Motor neuron (in vitro differentiated cells): ENCODE results near the gene LRTM2. TPM values are rescaled to one million over a fixed set of nuclear protein-coding genes. Genes with fewer than 3 reads are reported as not detected.

Source experiments
- ATAC-seq, 8 experiments: fragments of 200-7000 bp; cut with Tn5 transposase; replicated peaks in 6 of 8; 2 replicates each; pipeline ENCODE4 v1.8.0; 2021; ENCODE audit warnings: mild to moderate bottlenecking in 8 of 8, moderate library complexity in 8 of 8
- H3K27ac ChIP-seq, 2 donors: fragments of 250-450 bp; sonication (Bioruptor Pico); 2 replicates each; pipeline ENCODE4 v1.9.0; 2021; ENCODE audit warnings: antibody characterized with exemption in 2 of 2, mild to moderate bottlenecking in 2 of 2, moderate library complexity in 1 of 2
- H3K4me1 ChIP-seq, 2 donors: fragments of 250-450 bp; sonication (Bioruptor Pico); replicated peaks in 1 of 2; 2 replicates each; pipeline ENCODE4 v1.6.1; 2021; ENCODE audit warnings: antibody characterized with exemption in 2 of 2, mild to moderate bottlenecking in 2 of 2, moderate library complexity in 1 of 2
- H3K4me3 ChIP-seq, 5 donors: fragments of 250-450 bp; sonication (Bioruptor Pico); 2 replicates each; pipeline ENCODE4 v1.9.0; 2021; ENCODE audit warnings: antibody characterized with exemption in 5 of 5, mild to moderate bottlenecking in 5 of 5, moderate library complexity in 4 of 5
- WGBS, 10 experiments: fragments of 450-650 bp; shearing (Covaris generic); methylation state at CpG; one replicate each; pipeline ENCODE4 v1.0.0; 2022; 5-methylcytosine and 5-hydroxymethylcytosine counted together
- in situ Hi-C, 9 experiments: fragments of 400-800 bp; cut with MboI; loops; one replicate each; pipeline ENCODE4 v1.15.0; 2021; ENCODE audit warnings: low sequenced_read_pairs in 9 of 9, low pct_unique_long_range_greater_than_20kb in 2 of 9; ENCODE audit not compliant: unreplicated experiment in 9 of 9
- total RNA-seq, 8 experiments: library from RNA; unstranded; fragments of 300-600 nt; gene quantifications; 2 replicates each; pipeline versions ENCODE4 v1.2.3 to v1.2.4, GENCODE V29; 2022

The LRTM2 gene
- total RNA-seq, 8 experiments from 2014 or later = under 0.01 to 0.76 (median 0.25) TPM

GRCh38 chr12:1842183-1842904, 22.0 kb downstream of the LRTM2 start:
- Histone ChIP-seq H3K4me3 (no peak overlapping the region), H3K4me1 (peaks cover 14 to 29% of the 10 kb centered on the region in 2 donors), H3K27ac (no peak overlapping the region)
- in situ Hi-C loops = no loop called here
- ATAC-seq = no peak
- 40 to 100% (median 89%) methylated on average over 1 to 6 of the region's 18 CpGs; no CpG with 5 or more reads in 4 of the 10 experiments for WGBS, 10 experiments

DNA sequence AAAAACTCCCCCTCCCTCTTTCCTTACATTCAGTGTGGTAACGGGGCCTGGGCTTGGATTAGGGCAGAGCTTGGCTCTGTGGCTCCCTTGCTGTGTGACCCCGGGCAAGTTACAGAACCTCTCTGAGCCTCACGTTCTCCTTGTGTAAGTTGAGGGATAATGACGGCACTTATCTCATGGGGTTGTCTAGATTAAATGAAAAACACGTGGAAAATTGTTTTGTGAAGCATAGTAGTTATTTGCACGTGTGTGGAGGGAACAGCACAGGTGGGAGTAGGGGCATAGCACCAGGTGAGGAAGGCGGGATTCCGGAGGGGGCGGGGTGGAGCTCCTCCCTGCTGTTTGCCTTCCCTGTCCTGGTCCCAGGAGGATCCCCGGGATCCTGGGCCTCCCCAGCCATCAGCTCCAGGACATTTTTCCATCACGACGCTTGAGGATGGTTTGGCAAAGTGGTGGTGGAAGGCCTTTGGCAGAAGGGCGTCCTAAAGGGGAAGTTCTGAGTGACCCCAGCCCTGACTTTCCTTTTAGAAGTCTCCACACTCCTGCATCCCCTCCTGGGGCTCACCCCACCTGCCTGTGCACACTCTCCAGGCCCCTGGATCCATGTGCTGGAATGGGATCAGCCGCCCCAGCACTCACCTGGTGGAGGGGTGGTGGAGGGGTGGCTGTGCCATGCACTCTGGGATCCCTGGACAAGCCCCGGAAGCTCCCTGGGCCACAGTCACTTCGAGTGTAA, 22.7 kb downstream of the LRTM2 start:
- H3K4me1 ChIP-seq = peaks cover 10 to 24% of the 10 kb centered on the region in 2 donors
- in situ Hi-C loops = no loop called here
- H3K4me3 ChIP-seq = no peak overlapping the region
- WGBS, 10 experiments = 40 to 80% (median 67%) methylated on average over 1 to 6 of the region's 16 CpGs; no CpG with 5 or more reads in 4 of the 10 experiments
- no peak overlapping the region for H3K27ac ChIP-seq
- ATAC-seq = no peak

GRCh38 chr12:1843641-1844005, 23.3 kb downstream of the LRTM2 start:
- no peak for ATAC-seq
- H3K4me1 ChIP-seq = peaks cover 10 to 20% of the 10 kb centered on the region in 2 donors
- H3K4me3 ChIP-seq = no peak overlapping the region
- in situ Hi-C loops = no loop called here
- WGBS, 10 experiments = 40 to 83% (median 80%) methylated on average over 1 of the region's 3 CpGs; no CpG with 5 or more reads in 7 of the 10 experiments
- no peak overlapping the region for H3K27ac ChIP-seq

- in situ Hi-C loops = no loop called here
- Histone ChIP-seq H3K4me3 (no peak overlapping the region), H3K4me1 (peaks cover 8 to 20% of the 10 kb centered on the region in 2 donors), H3K27ac (no peak overlapping the region)
- WGBS, 10 experiments = 29 to 76% (median 50%) methylated on average over 1 to 8 of the region's 10 CpGs; no CpG with 5 or more reads in 5 of the 10 experiments
- no peak for ATAC-seq
Measured at GRCh38 chr12:1844223-1844622, 23.9 kb downstream of the LRTM2 start.

DNA sequence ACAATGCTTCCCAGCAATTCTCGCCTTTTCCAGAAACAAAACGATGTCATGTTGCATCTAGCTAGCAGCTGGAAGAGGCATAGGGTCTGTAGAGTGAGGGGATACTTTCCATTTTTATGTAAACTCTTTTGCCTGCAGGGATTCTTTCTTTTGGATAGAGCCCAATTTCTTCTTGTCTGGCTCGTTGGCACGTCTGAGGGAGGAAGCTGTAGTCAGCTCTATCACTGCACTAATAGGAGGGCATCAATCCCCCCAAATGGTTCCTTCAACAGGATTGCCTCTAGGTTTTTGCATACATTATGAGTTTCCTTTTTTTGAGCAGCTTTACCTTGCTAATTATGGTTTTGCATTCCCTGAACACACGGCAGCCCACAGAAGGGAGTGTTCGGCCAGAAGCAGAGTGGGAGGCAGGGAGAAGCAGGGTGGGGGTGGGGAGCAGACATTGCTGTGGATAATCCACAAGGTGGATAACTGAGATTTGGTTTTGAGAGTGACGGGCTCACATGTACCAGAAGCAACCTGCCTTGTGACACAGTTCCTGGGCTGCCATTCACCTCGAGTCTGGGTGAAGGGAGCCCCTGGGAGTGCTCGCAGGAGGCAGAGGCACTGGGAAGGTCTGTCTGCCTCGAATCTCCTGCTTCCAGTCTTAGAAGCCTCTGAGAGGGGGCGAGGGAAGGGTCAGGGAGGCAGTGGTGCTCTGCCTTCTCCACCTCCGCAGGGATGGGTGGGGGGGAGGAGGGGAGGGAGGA, 24.5 kb downstream of the LRTM2 start:
- in situ Hi-C loops = no loop called here
- 7 to 36% (median 20%) methylated on average over 1 to 4 of the region's 12 CpGs; no CpG with 5 or more reads in 3 of the 10 experiments for WGBS, 10 experiments
- Histone ChIP-seq H3K27ac (no peak overlapping the region), H3K4me3 (no peak overlapping the region), H3K4me1 (peaks cover 8 to 20% of the 10 kb centered on the region in 2 donors)
- ATAC-seq = peak in 1 of 8 experiments; percentile 71

- WGBS, 10 experiments = 100% methylated on average over 1 of the region's 14 CpGs; no CpG with 5 or more reads in 9 of the 10 experiments
- in situ Hi-C loops = no loop called here
- no peak overlapping the region for H3K27ac ChIP-seq
- ATAC-seq = no peak
- H3K4me3 ChIP-seq = no peak overlapping the region
- H3K4me1 ChIP-seq = peaks cover 8 to 15% of the 10 kb centered on the region in 2 donors
Measured at GRCh38 chr12:1845427-1845826, 25.1 kb downstream of the LRTM2 start.

- peaks cover 8 to 11% of the 10 kb centered on the region in 2 donors for H3K4me1 ChIP-seq
- WGBS, 10 experiments = 40 to 93% (median 66%) methylated on average over 1 to 3 of the region's 5 CpGs; no CpG with 5 or more reads in 4 of the 10 experiments
- no peak for ATAC-seq
- no peak overlapping the region for H3K27ac ChIP-seq
- in situ Hi-C loops = no loop called here
- no peak overlapping the region for H3K4me3 ChIP-seq
Measured at GRCh38 chr12:1845886-1846285, 25.5 kb downstream of the LRTM2 start.

GRCh38 chr12:1846421-1847405, 26.3 kb downstream of the LRTM2 start:
- in situ Hi-C loops = no loop called here
- 44 to 93% (median 78%) methylated on average over 2 to 10 of the region's 24 CpGs; no CpG with 5 or more reads in 6 of the 10 experiments for WGBS, 10 experiments
- peaks cover 8 to 11% of the 10 kb centered on the region in 2 donors for H3K4me1 ChIP-seq
- H3K27ac ChIP-seq = no peak overlapping the region
- ATAC-seq = no peak
- no peak overlapping the region for H3K4me3 ChIP-seq

DNA sequence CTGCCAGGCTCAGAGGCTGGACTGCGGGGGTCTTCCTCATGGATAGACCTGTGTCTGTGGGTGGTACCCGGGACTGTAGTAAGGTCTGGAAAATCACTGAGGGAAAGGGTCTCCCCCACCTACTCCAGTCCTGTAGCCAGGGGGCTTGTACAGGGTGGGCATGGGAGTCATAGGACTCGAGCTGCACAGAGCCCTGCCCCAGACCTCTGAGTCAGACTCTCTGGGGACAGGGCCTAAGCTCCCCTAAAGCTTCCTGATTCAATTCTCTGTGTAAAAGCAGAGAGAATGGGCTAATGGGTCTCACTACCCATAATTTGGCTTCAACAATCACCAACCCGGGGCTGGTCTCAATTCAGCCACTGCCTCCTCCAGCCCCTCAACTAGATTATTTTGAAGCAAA, 27.0 kb downstream of the LRTM2 start:
- WGBS, 10 experiments = 20 to 100% (median 50%) methylated on average over 1 to 4 of the region's 4 CpGs; no CpG with 5 or more reads in 4 of the 10 experiments
- in situ Hi-C loops = no loop called here
- ATAC-seq = no peak
- no peak overlapping the region for H3K4me3 ChIP-seq
- H3K27ac ChIP-seq = no peak overlapping the region
- H3K4me1 ChIP-seq = peaks cover 8 to 11% of the 10 kb centered on the region in 2 donors

DNA sequence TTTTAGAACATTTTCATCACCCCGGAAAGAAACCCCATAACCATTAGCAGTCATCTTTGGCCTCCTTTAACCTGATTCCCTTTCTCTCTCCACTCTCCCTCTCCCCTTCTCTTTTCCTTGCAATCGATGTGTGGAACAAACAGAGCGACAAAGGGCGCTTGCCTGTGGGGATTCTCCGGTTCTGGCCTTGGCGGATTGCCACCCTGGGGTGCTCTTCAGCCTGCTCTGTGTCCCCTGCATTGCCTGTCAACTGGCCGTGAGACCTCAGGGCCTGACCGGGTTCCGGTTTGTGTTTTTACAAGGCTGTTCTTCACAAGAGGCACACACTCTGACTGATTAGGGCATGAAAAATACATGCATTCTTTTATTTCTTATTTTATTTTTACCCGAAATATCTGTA, 27.8 kb downstream of the LRTM2 start:
- no peak for ATAC-seq
- WGBS, 10 experiments = 33 to 100% (median 52%) methylated on average over 1 to 10 of the region's 10 CpGs
- in situ Hi-C loops = no loop called here

DNA sequence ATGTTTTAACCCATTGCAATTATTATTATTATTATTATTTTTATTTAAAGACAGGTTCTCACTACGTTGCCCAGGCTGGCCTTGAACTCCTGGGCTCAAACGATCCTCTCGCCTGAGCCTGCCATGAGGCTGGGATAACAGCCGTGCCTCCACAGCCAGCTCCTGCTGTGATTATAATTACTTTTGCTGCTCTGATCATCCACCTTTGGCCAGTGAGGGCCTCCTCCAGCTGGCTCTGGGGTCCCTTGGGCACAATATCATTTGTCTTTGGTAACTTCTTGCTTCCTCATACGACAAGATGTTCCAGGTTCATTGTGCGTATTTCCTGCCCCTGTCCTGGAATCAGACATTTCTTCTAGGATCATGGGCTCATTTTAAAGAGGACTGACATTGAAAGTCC, 28.4 kb downstream of the LRTM2 start:
- WGBS, 10 experiments = 30 to 92% (median 41%) methylated on average over 2 to 6 of the region's 6 CpGs; no CpG with 5 or more reads in 2 of the 10 experiments
- ATAC-seq = peak in 4 of 8 experiments; percentile 49 to 93 (median 88)
- in situ Hi-C loops = no loop called here

More for the DNA sequence above, 27.8 kb downstream of the LRTM2 start:
- Histone ChIP-seq H3K4me3 (no peak overlapping the region), H3K4me1 (peaks cover 8 to 11% of the 10 kb centered on the region in 2 donors), H3K27ac (no peak overlapping the region)

DNA sequence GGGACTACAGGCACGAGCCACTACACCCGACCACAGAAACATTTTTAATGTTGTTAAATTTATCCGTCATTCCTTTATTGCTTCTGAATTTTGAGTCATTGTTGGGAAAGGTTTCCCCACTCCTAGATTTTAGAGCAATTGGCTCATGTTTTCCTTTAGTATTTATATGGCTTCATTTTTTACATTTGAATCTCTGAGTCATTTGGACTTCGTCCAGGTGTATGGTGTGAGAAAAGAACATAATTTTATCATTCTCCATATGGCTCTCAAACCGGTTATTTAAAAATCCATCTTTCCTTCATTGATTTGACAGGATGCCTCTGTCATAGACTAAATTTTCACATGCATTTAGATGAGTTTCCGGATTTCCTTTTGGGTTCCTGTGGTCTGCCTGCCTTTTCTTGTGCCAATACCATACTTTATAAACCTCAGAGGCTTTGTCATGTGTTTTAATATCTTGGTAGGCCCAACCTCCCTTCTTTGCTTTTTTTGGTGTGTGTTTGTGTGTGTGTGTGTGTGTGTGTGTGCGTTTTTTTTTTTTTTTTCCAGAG, 30.9 kb downstream of the LRTM2 start:
- WGBS, 10 experiments = 0 to 100% (median 70%) methylated on average over 1 to 7 of the region's 7 CpGs
- Histone ChIP-seq H3K27ac (no peak overlapping the region), H3K4me1 (peaks cover 4 to 8% of the 10 kb centered on the region in 2 donors), H3K4me3 (no peak overlapping the region)
- ATAC-seq = peak in 3 of 8 experiments; percentile 65 to 69 (median 66)
- in situ Hi-C loops = no loop called here

More for the DNA sequence above, 28.4 kb downstream of the LRTM2 start:
- no peak overlapping the region for H3K4me3 ChIP-seq
- H3K4me1 ChIP-seq = peaks cover 8 to 11% of the 10 kb centered on the region in 2 donors
- no peak overlapping the region for H3K27ac ChIP-seq
